Glutamatergic neuron (in vitro differentiated cells): ENCODE data around the gene RNF111. TPM values are rescaled to one million over a fixed set of nuclear protein-coding genes. Genes with fewer than 3 reads are reported as not detected.

Experiments
- DNase-seq: peaks from one replicate; pipeline ENCODE4 v3.0.0; 2022
- H3K27ac Mint-ChIP-seq: one replicate; pipeline ENCODE4 v1.8.0; 2020; ENCODE audit warnings: mild to moderate bottlenecking, mixed read lengths, inconsistent platforms; ENCODE audit not compliant: unreplicated experiment
- H3K27me3 Mint-ChIP-seq: one replicate; pipeline ENCODE4 v1.8.0; 2020; ENCODE audit warnings: mild to moderate bottlenecking, moderate library complexity, mixed read lengths, inconsistent platforms; ENCODE audit not compliant: unreplicated experiment
- H3K36me3 Mint-ChIP-seq: one replicate; pipeline ENCODE4 v1.8.0; 2020; ENCODE audit warnings: mild to moderate bottlenecking, mixed read lengths, inconsistent platforms; ENCODE audit not compliant: unreplicated experiment
- H3K4me1 Mint-ChIP-seq: one replicate; pipeline ENCODE4 v1.8.0; 2020; ENCODE audit warnings: mild to moderate bottlenecking, low read depth, mixed read lengths, inconsistent platforms; ENCODE audit not compliant: unreplicated experiment
- H3K4me3 Mint-ChIP-seq: one replicate; pipeline ENCODE4 v1.8.0; 2020; ENCODE audit warnings: mild to moderate bottlenecking, mixed read lengths, inconsistent platforms; ENCODE audit not compliant: unreplicated experiment
- H3K9me3 Mint-ChIP-seq: one replicate; pipeline ENCODE4 v1.8.0; 2020; ENCODE audit warnings: mild to moderate bottlenecking, moderate library complexity, mixed read lengths, inconsistent platforms; ENCODE audit not compliant: unreplicated experiment
- CTCF ChIP-seq: fragments of 200-600 bp; sonication (generic); IDR thresholded peaks from one replicate; pipeline ENCODE4 v1.5.0; 2021; ENCODE audit not compliant: partially characterized antibody, unreplicated experiment
- total RNA-seq: library from RNA; stranded (reverse); fragmentation: NEBNext Ultra II Directional; extraction: Animal tissue kit (Norgen Biotek cat#: 25700); gene quantifications from one replicate; pipeline ENCODE4 v1.2.1, GENCODE V29; 2021; ENCODE audit not compliant: unreplicated experiment

Gene RNF111
- total RNA-seq, 1 donor from 2014 or later, result 57.4 TPM

- no peak for DNase-seq
- H3K27ac Mint-ChIP-seq, result no peak overlapping the region
- H3K4me3 Mint-ChIP-seq, result no peak overlapping the region
- no peak for TF ChIP-seq CTCF
- H3K9me3 Mint-ChIP-seq, result peaks cover 2% of the 10 kb centered on the region
- H3K4me1 Mint-ChIP-seq, result no peaks in the 10 kb centered on the region
- no peaks in the 10 kb centered on the region for H3K36me3 Mint-ChIP-seq
- no peaks in the 10 kb centered on the region for H3K27me3 Mint-ChIP-seq
Measured at GRCh38 chr15:59099162-59099685, 111.8 kb downstream of the RNF111 start.

DNA sequence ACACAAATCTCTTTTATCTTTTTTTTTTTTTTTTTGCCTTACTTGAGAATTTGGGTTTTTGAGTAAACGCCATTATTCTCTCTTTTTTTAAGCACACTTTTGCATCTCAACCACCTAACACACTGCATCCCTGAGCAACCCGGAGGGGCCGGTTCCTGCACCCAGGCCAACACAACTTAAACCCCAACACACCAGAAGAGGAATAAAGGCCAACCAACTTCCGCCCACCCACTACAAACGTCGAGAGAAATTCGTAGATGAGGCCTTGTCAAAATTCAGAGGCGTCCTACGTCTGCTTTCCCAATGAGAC is 117.1 kb downstream of the RNF111 start:
- TF ChIP-seq CTCF, result no peak
- peak overlapping the region; percentile 94 for H3K27ac Mint-ChIP-seq
- H3K27me3 Mint-ChIP-seq, result no peaks in the 10 kb centered on the region
- peaks cover 3% of the 10 kb centered on the region for H3K4me1 Mint-ChIP-seq
- peaks cover 2% of the 10 kb centered on the region for H3K9me3 Mint-ChIP-seq
- H3K36me3 Mint-ChIP-seq, result no peaks in the 10 kb centered on the region
- DNase-seq, result no peak
- H3K4me3 Mint-ChIP-seq, result peak overlapping the region; percentile 94

- Mint-ChIP-seq H3K9me3 (no peaks in the 10 kb centered on the region), H3K27ac (peak within 1 kb of the TSS; percentile 94), H3K4me3 (peak within 1 kb of the TSS; percentile 94), H3K4me1 (peaks cover 3% of the 10 kb centered on the region), H3K36me3 (no peaks in the 10 kb centered on the region), H3K27me3 (no peaks in the 10 kb centered on the region)
- TF ChIP-seq CTCF, result no peak
- peak; percentile 86 for DNase-seq
Measured at GRCh38 chr15:59104912-59105732, 117.7 kb downstream of the RNF111 start, which contains the start of gene CCNB2. Gene CCNB2, plus strand, starts transcription at chr15:59105146. Its CDS starts 123 bp downstream, at chr15:59105269.

DNA sequence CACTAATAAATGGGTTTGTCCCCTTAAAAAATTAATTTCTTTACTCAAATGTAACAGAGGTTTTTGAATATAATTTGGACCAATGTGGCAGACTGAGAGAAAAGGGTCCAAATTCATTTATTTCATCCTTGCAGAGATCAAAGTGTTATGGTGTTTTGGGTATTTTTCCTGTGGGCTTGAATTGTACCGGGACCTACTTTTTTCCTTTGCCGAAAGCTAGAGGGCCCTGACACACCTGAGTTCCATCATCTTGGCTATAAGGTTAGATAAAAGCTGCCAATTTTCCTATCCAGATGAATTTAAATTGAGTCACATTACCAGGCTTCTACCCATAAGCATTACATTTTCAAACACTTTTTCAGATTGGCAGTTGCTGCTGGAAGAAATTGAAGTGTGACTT is 118.4 kb downstream of the RNF111 start:
- Mint-ChIP-seq H3K36me3 (no peaks in the 10 kb centered on the region), H3K4me1 (peaks cover 3% of the 10 kb centered on the region), H3K4me3 (peak overlapping the region; percentile 94), H3K9me3 (no peaks in the 10 kb centered on the region), H3K27me3 (no peaks in the 10 kb centered on the region), H3K27ac (no peak overlapping the region)
- DNase-seq, result no peak
- TF ChIP-seq CTCF, result no peak

GRCh38 chr15:59111251-59111650 is 123.8 kb downstream of the RNF111 start:
- no peak for DNase-seq
- Mint-ChIP-seq H3K27me3 (no peaks in the 10 kb centered on the region), H3K4me3 (no peak overlapping the region), H3K27ac (no peak overlapping the region), H3K9me3 (no peaks in the 10 kb centered on the region), H3K4me1 (no peaks in the 10 kb centered on the region), H3K36me3 (no peaks in the 10 kb centered on the region)
- TF ChIP-seq CTCF, result no peak
